ENCODE measurements around the gene KLHL21. TPM values are rescaled to one million over a fixed set of nuclear protein-coding genes. Genes with fewer than 3 reads are reported as not detected.

KLHL21 gene
- total and polyA plus RNA-seq, 9 of the 15 experiments (the other 6 are each of a cell fraction or from before 2014, with no cell fraction given) = 2.1 to 42.1 (median 17.5) TPM

GRCh38 chr1:6612641-6613360 lies 10.1 kb upstream of the KLHL21 start:
- Histone ChIP-seq H3K27me3 (ENCODE audit: control insufficient read depth in 2 of 2, insufficient read depth in 2 of 2, low read length in 2 of 2) (no peaks in the 10 kb centered on the region), H3K9ac (ENCODE audit: insufficient read depth in 1 of 2, low read depth in 2 of 2, low read length in 2 of 2) (peak overlapping the region; percentile 87 to 99), H3K4me2 (ENCODE audit: insufficient read depth, low read length) (peak overlapping the region; percentile 98), H3K4me1 (replicated peaks in 1 of 2; ENCODE audit: control insufficient read depth in 2 of 2, insufficient read depth in 2 of 2, low read length in 2 of 2) (peaks cover 21 to 47% of the 10 kb centered on the region in 2 experiments), H3K27ac (ENCODE audit: extremely low read depth, low read depth, low read length) (peak overlapping the region; percentile 94), H3K9me1 (ENCODE audit: control insufficient read depth, insufficient read depth, low read length) (no peaks in the 10 kb centered on the region), H3K36me3 (ENCODE audit: control insufficient read depth, insufficient read depth, low read length) (peaks cover 17% of the 10 kb centered on the region; the same call in 2 of the 3 replicates), H4K20me1 (replicated peaks; ENCODE audit: control insufficient read depth, insufficient read depth, low read length) (peaks cover 14% of the 10 kb centered on the region), H3K9me3 (replicated peaks; ENCODE audit: control insufficient read depth, insufficient read depth, low read depth, low read length) (no peaks in the 10 kb centered on the region), H3K79me2 (ENCODE audit: control insufficient read depth, insufficient read depth, low read length) (peaks cover 57% of the 10 kb centered on the region), H2AFZ (ENCODE audit: low read depth, low read length) (peak overlapping the region; percentile 81), H3K4me3 (peak overlapping the region; percentile 91)
- WGBS (ENCODE audit: insufficient coverage, low coverage, missing lambda C conversion rate) = 1% methylated on average over 43 of the region's 67 CpGs
- TSS peak; percentile 79 for BruUV-seq (replicated peaks)
- DNase-seq (ENCODE audit: extremely low read depth in 1 of 4, low spot score in 3 of 4) = peak in 2 of 4 experiments; percentile 71 to 87
- intact Hi-C loops (cut with micrococcal nuclease) (loop anchor here (1.0 to 2.0 kb wide), 2 partner anchors 12 to 14 kb away; no protein-coding TSS in a partner anchor), in situ Hi-C loops (cut with MboI) (no loop called here)
- ChIA-PET POLR2A (interaction anchor here (0.5 to 2.2 kb wide), 12 partner anchors 7 to 43 kb away, joined by 3 to 12 read pairs (median 4); partner anchors contain the start of genes KLHL21, THAP3 and ZBTB48), CTCF (ENCODE audit: low intra/inter-chr PET ratio) (no interaction called here)
- FAIRE-seq = no peak
- ATAC-seq = peak; percentile 66
- TF ChIP-seq ZNF354B (CRISPR knock-in tag; IDR thresholded peaks at IDR 0.05) = no peak
- TF ChIP-seq PTTG1 (tag; IDR thresholded peaks at IDR 0.05; ENCODE audit: low read depth) = no peak
- TF ChIP-seq ZBTB2 (IDR thresholded peaks at IDR 0.05) = 0 out of 2 replicates have a peak, but pooled peaks have one; percentile 16
- no peak for TF ChIP-seq PRDM10 (IDR thresholded peaks at IDR 0.05; ENCODE audit: partially characterized antibody)
- TF ChIP-seq NFE2L1 (tag; IDR thresholded peaks at IDR 0.05; ENCODE audit: borderline replicate concordance, low read depth) = no peak
- peak; percentile 56 for TF ChIP-seq POLR2A (conservative IDR thresholded peaks at IDR 0.05)
- TF ChIP-seq ZNF165 (CRISPR knock-in tag; IDR thresholded peaks at IDR 0.05; ENCODE audit: borderline replicate concordance) = no peak
- no peak for TF ChIP-seq HINFP (tag; conservative IDR thresholded peaks at IDR 0.05; ENCODE audit: low read depth)
- no peak for TF ChIP-seq SRSF7 (optimal IDR thresholded peaks at IDR 0.05; ENCODE audit: low read depth, low read length)
- TF ChIP-seq POLR2G (IDR thresholded peaks at IDR 0.05; ENCODE audit: low read depth, low read length) = peak; percentile 29; the same call in 1 of the 2 replicates
- TF ChIP-seq TAF1 (IDR thresholded peaks at IDR 0.05; ENCODE audit: control insufficient read depth, extremely low read depth, insufficient read depth, low read length, severe bottlenecking) = peak; percentile 36
- no peak for TF ChIP-seq ZBTB1 (CRISPR knock-in tag; IDR thresholded peaks at IDR 0.05; ENCODE audit: borderline replicate concordance, low read depth)
- TF ChIP-seq SAP30 (IDR thresholded peaks at IDR 0.05; ENCODE audit: borderline replicate concordance, insufficient read depth, low read depth, low read length, poor library complexity, severe bottlenecking) = peak; percentile 88
- TF ChIP-seq NFXL1 (CRISPR knock-in tag; IDR thresholded peaks at IDR 0.05) = no peak
